CD4-positive, alpha-beta T cell treated with Interleukin-6 for 4 hours (primary cell): ENCODE data around the gene PNMA8C.
A peak's percentile ranks its signal among the peaks of the same experiment; 100 is the strongest.
"Not testable (repeated sequence)": the region's sequence is repeated elsewhere in the genome, so short reads cannot be mapped to it uniquely, and the experiment has no call there.

Experiments
- DNase-seq: peaks from one replicate; pipeline ENCODE4 v3.0.0-alpha.2; 2020; ENCODE audit warnings: mixed read lengths

Gene PNMA8C

DNA sequence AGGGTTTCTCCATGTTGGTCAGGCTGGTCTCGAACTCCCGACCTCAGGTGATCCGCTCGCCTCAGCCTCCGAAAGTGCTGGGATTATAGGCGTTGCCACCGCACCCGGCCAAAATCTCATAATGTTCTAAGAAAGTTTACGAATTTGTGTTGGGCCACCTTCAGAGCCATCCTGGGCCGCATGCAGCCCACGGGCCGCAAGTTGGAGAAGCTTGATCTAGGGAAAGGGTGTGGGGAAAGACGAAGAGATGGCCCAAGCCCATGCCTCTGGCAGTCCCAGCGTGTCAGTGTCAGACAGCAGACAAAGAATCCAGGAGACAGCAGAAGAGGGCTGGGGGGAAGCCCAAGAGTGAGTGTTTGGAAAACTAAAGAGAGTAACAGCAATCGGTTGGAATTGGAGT lies 17.3 kb upstream of the PNMA8C start:
- no peak for DNase-seq

DNA sequence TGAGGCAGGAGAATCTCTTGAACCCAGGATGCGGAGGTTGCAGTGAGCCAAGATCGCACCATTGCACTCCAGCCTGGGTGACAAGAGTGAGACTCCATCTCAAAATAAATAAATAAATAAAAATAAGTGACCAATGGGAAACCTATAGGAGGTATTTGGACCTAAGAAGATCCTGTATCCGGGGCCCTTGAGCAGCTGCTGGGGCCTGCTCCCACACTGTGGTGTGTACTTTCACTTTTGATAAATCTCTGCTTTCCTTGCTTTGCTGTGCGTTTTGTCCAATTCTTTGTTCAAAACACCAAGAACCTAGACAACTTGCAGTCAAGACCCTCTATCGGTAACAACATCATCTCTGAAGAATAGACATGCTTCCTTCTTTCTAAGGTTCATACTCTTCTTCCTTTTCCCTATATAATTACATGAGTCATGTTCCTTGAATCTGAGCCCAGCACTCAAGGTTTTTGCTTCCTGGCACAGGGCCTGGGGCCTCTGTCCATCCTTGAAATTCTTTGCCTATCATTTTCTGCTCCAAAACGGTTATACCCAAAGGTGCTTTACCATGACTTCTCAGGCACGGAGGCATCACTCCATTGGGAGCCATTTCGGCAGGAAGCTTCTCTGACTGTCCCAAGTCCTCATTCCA lies 14.2 kb upstream of the PNMA8C start:
- DNase-seq: no peak

DNA sequence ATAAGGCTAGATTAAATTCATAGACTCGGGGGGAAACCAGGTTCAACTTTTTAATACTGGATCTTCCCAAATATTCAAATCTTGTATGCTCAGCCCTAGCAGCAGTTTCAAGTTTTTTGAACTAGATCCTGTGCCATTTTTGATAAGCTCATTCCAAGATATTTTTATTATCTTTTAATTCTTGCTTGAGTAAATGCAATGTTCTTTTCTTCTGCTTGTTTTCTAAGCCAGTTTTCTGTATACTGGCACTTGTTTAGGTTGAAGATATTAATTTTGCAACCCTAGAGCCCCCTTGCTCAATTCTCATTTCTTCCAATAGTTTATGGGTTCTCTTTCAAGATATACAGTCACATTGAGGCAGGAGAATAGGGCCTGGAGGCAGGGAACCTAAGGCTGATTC lies 13.1 kb upstream of the PNMA8C start:
- DNase-seq: no peak

DNA sequence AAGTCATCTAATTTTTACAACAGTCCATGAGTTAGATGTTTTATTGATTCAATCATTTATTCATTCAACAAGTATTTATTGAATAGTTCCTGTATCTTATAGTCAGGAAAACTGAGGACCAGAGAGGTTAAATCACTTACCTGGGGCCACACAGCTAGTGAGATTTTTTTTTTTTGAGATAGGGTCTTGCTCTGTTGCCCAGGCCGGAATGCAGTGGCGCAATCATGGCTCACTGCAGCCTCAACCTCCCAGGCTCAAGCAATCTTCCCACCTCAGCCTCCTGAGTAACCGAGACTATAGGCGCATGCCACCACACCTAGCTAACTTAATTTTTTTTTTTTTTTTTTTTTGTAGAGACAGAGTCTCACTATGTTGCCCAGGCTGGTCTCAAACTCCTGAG lies 7.0 kb upstream of the PNMA8C start:
- DNase-seq: not testable (repeated sequence)

DNA sequence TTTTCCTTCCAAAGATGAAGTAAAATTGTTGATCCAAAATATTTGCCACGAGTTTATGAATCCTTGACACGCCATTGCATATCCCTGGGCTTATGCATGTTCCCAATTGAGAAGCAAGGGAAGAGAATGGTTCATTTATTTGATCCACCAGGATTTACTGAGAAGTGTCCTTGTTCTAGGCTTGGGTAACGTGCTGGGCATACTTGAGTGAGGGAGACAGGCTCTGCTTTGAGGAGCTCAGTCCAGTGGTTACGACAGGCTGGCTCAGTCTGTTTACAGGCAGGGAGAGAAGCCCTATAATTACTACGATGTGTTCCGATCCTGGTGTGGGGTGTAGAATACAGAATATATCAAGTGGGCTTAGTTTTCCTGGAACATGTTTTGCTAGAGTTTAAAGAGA lies 6.3 kb upstream of the PNMA8C start:
- no peak for DNase-seq

DNA sequence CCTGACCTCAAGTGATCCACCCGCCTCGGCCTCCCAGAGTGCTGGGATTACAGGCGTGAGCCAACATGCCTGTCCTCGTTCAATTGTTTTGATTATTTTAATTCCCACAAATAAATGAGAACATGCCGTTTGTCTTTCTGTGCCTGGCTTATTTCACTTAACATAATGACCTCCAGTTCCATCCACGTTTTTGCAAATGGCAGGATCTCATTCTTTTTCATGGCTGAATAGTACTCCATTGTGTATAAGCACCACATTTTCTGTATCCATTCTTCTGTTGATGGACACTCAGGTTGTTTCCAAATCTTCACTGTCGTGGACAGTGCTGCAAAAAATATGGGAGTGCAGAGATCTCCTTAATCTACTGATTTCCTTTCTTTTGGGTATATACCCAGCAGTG lies 4.7 kb upstream of the PNMA8C start:
- DNase-seq: not testable (repeated sequence)

DNA sequence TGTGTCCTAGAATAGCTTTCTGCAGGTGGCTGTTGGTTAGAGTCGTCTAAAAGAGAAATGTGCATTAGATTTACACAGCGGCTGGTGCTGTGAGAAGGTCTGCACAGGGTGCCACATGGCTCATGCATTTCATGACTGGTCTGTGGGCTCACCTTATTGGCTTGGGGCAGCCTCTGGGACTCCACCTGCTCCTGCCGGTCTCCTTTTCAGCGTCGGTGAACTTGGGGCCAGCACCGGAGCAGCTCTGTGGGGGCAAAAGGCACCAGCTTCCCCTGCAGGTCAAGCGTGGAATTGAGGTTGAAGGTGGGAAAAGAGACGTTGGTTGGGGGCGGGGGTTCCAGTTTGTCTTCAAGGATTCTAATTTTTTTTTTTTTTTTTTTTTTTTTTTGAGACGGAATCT lies 3.1 kb upstream of the PNMA8C start:
- no peak for DNase-seq

DNA sequence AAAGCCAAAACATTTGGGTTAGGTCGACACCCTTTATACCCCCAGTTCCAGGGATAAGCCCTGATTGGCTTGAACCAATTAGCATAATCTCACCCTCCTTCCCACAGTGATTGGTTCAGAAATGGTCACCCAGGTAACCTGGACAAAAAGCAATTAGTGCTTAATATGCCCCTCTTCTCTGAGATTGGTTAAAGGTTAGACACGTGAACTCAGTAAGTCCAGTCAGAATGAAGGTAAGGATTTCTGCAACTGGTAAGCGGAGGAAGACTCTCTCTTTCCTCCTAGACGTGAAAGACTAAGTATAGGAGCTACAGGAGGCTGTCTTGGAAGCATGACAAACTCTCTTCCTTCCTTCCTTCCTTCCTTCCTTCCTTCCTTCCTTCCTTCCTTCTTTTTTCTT lies 1.3 kb upstream of the PNMA8C start:
- DNase-seq: no peak

DNA sequence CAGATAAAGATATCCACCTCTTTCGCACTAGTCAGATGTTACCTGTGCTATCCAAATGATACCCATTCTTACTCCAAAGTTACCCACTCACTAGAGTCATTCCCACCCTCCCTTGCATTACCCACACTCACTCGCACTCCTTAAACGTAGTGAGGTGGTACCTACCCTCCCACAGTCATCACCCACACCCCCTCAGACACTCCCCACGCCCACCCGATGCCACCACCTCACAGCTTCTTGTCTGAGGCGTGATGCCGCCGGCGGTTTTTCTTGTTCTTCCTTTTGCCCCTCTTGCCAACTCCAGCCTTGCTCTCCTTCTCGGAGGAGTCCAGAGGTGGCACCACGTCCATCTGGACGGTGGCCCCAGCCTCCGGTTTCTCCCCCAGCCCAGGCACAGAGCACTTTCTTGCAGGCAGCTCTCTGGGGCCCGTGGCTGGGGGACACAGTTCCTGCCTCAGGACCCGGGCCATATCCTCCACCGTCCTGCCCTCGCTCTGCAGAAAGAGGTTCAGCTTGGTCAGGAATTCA lies 1.2 kb downstream of the PNMA8C start:
- DNase-seq: no peak

DNA sequence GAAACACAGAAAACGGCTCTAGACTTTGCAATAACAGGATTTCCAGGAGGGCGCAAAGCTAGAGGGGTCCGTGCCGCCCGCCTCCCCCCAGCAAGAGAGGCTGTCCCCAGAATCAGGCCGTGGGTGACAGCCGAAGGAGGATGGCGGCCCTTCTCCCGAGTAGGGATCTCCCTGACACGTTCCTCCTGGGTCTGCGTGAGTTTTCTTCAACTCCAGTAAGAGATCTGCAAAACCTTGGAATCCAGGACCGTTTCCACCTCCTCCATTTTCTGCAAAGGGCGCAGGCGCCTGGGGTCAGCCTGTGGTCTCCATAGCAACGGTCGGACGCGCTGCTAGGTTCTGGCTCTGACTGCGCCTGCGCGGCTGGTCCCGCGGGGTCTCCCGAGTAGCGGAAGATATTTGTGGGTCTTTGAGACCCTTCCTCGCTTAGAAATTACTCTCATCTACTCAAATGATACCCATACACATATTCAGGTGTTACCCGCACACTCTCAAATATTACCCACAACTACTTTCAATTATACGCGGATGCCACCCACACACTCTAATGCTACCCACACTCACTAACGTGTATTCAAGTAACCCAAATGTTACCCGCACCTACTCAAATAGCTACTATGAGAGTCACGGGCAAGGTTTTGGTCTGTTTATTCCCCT lies 2.1 kb downstream of the PNMA8C start:
- DNase-seq: peak; percentile 26

DNA sequence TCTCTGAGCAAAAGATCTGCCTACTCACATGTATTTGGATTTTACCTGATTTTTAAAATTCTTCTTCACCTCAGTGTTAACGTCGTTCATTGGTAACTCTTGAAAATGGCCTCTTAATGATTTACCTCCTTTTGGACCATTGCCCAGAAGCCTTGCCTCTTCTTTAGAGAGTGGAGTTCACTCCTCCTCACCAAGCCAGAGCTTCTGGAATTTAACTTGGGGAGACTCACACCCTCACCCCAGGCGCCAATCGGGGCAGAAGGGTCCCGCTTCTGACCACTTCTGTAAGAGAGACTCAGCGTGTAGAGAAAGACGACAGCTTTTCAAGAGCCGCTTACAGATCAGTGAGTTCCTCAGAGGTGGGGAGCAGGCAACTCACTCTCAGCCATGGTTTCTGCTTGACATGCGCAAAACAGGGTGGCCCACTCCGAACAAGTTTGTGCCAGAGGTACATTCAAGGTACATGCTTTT lies 2.7 kb downstream of the PNMA8C start:
- DNase-seq: no peak

DNA sequence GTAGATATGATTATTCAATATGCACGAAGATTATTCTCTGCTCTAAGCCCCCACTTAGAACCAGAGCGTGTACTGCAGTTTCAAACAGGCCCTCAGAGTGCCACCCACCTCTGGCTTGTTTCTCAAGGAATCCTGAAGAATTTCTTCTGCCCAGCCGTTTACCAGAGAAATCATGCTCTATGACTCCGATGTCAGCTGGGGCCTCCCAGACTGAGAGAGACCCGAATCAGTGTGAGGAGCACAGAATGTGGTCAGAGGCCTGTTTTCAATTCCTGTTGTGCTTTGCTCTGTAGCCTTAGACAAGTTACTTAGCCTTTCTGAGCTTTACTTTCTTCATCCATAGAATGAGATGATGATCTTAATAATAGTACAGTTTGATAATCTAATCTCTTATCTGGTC lies 5.5 kb downstream of the PNMA8C start:
- DNase-seq: no peak

DNA sequence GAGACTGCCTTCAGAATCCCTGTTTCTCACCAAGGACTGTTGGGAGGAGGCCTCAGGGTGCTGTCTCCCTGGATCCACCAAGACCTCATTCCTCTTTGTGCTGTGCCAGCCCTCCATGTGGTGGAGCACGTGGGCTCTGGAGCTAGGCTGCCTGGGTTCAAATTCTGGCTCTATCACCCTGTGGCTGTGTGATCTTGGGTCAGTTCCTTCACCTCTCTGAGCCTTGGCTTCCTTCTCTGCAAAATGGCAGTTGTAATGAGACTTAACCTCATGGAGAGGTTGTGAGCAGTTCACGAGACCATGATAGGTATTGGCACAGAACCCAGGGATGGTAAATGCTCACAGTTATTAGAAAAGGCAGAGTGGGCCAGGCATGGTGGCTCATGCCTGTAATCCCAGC lies 6.4 kb downstream of the PNMA8C start:
- DNase-seq: no peak

DNA sequence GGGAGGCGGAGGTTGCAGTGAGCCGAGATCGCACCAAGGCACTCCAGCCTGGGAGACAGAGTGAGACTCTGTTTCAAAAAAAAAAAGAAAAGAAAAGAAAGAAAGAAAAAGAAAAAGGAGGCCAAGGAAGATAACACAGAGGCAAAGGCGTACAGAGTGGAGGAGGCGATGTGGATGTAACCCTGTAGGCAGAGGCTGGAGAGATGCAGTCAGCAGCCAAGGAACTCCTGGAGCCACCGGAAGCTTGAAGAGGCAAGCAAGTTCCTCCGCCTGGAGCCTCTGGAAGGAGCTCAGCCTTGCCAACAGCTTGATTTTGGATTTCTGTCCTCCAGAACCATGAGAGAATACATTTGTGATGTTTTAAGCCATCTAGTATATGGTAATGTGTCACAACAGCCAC lies 8.7 kb downstream of the PNMA8C start:
- DNase-seq: no peak

DNA sequence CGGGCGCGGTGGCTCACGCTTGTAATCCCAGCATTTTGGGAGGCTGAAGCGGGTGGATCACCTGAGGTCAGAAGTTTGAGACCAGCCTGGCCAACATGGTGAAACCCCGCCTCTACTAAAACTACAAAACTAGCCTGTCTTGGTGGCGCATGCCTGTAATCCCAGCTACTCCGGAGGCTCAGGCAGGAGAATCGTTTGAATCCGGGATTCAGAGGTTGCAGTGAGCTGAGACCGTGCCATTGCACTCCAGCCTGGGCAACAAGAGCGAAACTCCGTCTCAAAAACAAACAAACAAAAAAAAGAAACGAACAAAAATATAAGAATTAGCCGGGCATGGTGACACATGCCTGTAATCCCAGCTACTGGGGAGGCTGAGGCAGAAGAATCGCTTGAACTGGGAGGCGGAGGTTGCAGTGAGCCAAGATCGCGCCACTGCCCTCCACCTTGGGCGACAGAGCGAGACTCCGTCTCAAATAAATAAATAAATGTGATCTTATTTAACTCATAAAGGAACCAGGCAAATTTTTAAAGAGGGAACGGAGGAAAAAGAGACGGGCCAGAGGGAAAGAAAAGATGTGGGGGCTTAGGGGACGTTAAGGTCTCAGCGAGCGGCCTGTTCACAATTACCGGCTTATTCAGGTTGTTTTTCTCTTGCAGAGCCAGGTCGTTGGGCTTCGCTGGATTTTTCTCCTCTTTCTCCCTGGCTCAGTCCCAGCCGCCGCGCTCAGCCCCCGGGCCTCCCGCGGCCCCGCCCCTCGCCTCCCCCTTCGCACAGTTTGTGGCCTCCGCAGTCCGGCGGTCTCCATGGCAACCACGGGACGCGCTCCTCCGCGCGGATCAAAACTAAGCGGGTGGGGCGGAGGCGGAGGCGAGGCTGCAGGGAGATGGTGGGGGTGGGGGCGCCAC lies 12.7 kb downstream of the PNMA8C start:
- peak; percentile 34 for DNase-seq

DNA sequence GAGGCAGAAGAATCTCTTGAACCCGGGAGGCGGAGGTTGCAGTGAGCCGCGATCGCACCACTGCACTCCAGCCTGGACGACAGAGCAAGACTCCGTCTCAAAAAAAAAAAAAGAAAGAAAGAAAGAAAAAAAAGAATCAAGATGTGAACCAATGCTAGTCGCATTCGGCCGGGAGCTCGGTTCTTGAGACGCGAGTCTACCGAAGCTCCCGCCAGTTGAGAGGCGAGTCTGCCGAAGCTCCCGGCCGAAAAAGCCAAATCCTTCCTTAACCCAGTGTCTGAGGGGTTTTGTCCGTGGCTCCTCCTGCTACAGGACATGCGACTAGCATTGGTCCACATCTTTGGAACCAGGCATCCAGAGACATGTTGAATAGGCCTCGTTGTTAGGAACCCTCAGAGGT lies 13.8 kb downstream of the PNMA8C start:
- DNase-seq: not testable (repeated sequence)

DNA sequence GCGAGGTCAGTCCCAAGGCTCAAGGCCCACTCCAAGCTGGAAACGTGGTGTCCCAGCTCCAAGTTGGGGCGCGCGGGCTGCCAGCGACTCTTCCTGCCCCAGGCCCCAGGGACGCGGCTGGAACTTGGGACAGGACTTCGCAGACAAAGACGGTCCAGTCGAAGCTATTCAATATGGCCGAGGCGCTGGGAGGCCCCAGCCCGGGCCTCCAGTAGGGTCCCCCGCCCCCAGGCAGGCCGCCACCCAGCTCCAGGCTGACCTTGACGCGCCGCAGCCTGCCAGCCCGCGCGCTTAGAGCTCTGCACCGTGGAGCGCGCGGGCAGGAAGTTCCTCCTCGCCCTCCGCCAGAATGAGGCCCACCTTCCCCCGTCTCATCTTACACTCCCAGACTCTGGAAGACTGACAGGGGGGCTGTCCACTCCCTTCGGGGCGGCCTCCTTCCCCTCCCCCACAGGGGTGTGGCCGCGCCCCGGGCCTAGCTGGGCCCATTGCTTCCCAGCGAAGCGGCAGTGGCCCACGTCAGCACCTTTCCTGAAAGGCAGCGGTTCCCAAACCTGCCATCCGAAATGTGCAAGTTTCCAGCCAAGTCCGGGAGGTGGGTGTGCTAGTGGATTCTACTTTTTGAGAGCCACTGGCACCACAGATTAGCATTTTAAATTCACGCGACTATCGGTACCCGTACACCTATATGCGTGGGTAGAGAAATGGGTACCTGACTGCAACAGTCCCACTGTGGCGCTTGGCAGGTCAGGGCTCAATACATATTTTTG lies 15.3 kb downstream of the PNMA8C start, which contains the start of gene CCDC8:
Gene CCDC8 (minus strand): TSS at position 303 of the 770 bp plus-strand sequence. CDS start 754 bp downstream, outside the sequence.
- DNase-seq: no peak

DNA sequence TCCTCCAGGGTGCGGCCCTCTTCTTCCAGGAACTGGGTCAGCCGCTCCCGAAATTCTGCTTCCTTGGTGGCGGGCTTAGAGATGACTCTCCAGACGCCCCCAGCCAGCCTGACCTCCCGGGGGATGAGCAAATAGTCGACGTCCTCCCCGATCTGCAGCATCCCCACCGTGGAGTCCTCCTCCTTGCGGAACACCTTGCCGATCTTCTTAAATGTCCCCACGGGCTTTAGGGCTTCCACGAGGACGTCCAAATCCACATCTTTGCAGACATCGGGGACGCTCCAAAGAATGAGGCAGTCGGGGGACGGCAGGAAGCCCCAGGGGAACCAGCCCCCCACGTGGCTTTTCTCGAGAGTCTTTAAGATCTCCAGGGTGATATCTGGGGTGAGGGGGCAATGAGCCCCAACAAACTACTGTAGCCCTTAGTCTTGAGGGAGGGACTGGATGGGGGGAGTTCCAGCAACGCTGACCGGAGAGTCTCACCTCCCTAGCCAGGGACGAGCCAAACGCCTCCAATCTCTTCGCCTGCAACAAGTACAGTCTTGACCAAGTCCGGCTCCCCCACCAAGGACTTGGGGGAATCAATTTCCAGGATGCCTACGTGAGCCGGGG lies 16.0 kb downstream of the PNMA8C start:
- no peak for DNase-seq

DNA sequence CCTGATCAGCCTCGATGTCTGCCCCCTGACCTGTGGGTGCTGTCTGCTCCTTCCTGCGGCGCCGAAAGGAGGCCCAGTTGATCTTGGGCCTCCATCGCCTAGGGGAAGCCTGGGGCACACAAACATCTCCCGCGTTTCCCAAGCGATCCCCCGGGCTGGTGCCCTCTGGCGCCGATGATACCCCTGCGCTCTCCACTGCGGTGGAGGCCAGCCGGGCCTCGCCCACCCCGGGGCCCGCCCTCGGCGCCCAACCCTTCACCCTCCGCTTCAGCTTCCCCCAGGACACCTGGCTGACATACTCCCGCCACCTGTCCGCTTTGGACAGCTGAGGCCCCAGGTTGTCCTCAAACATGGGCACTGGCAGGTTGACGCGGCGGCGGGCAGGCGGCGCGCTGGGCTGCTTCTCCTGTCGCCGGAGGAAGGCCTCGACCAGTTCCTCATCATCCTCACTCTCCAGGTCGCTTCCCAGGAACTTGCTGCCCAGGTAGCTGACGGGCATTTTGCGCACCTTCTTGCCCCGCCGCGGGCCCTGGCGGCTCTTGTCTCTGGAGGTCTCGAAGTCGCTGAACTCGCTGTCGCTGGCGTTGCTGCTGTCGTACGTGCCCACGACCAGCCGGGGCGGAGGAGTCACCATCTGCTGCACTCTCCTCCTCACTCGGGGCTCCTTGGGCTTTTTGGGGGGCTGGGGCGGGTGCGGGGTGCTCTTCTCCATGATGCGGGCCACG lies 16.6 kb downstream of the PNMA8C start:
- DNase-seq: no peak

DNA sequence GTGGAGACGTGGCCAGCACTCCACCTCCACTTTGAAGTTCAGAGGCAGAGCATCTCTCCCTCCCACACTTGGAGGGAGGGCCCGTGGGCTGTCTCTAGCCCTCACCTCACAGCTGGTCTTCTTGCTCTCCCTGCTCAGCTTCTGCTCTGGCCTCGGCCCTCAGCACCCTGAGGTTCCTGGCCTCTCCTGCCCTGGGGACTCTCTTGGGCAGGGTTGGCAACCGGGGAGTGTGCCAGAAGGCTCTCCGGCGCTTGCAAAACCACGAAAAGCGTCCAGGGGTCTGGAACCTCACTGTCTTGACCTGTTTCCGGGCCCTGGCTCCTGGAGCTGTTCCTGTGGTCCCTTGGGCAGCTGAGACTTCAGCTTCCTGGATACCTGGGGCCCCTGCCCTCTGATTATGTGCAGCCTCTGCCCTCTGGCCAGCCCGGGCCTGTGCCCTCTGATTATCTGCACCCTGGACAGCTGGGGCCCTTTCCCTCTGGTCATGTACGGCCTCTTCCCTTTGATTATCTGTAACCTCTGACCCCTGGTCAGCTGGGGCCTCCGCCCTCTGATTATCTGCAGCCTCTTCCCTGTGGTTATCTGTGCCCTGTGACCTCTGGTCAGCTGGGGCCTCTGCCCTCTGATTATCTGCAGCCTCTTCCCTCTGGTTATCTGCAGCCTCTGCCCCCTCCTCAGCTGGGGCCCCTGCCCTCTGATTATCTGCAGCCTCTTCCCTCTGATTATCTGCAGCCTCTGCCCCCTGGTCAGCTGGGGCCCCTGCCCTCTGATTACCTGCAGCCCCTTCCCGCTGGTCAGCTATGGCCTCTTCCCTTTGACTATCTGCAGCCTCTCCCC lies 17.4 kb downstream of the PNMA8C start:
- DNase-seq: no peak
